Activated effector memory CD4-positive, alpha-beta T cell treated with Interleukin-2 at 50 U/mL for 16 hours (primary cell): Measurements from ENCODE around the gene RTBDN.

Experiments used
- DNase-seq: peaks from one replicate; pipeline ENCODE4 v3.0.0-alpha.2; 2020

Gene RTBDN

DNA sequence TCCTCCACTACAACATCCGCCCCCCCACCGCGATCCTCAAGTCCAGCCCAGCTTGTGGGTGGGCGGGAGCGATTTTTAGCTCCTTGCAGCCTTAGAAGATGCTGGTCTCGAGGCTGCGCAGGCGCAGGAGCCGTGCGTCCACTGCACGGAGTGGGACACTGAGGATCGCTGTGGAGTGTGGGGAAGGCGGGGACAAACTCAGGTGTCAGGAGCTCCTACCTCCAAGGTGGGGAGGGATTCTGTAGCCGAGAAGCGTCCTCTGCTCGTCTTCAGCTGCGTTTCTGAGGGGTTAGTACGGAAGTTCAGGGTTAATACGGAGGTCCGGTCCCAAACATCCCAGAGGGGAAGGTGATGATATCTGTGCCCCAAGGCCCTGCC is at the start of gene RTBDN:
Gene RTBDN (minus strand): TSS at position 14 of the 378 bp plus-strand sequence. CDS start 4,600 bp downstream, outside the sequence.
- DNase-seq: no peak

DNA sequence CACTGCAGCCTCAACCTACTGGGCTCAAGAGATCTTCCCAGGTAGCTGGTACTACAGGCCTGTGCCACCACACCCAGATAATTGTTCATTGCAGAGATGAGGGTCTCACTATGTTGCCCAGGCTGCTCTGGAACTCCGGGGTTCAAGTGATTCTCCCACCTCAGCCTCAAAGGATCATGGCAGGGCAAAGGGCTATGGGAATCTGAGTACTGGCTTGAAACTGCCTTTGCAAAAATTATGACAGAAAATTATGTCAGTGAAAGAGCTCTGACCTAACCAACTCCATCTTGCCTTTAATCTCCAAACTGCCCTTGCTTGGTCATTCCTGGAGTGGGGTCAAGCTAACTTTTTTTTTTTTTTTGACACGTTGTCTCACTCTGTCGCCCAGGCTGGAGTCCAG is 48.2 kb upstream of the RTBDN start:
- no peak for DNase-seq

DNA sequence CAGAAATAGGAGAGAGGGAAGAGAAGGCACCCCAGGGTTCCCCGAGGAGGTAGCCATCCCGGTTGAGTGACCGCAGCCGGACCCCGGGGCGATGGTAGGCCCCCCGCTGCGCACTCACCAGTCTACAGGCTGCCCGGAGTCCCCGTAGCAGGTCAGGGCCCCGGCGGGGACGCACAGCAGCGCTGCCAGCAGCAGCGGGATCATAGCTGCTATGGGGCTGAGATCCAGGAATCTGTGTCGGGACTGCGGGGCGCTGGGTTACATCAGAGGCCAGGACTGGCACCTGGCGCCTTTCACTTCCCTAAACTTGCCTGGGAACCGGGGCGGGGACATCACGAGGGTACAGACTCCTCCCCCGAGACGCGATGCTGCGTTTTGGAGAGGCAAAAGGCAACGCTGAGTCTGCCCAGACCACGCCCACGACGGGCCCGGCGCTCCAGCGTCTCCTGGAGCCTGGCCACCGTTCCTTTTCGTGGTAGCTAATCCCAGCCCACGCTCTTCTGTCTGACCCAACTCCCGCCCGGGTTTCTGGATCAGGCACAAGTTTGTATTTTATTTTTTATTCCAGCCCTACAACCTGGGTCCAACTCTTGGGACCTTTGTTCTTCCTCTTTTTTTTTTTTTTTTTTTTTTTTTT is 46.9 kb upstream of the RTBDN start, which contains the start of gene DNASE2:
Gene DNASE2 (minus strand): TSS at position 278 of the 637 bp plus-strand sequence. CDS start 74 bp downstream, at position 204.
- peak; percentile 85 for DNase-seq

GRCh38 chr19:12880551-12881171 is 46.3 kb upstream of the RTBDN start:
- no peak for DNase-seq

GRCh38 chr19:12875086-12875485 is 40.7 kb upstream of the RTBDN start:
- DNase-seq: no peak

- no peak for DNase-seq
Observed at GRCh38 chr19:12873891-12874745, 39.7 kb upstream of the RTBDN start.

DNA sequence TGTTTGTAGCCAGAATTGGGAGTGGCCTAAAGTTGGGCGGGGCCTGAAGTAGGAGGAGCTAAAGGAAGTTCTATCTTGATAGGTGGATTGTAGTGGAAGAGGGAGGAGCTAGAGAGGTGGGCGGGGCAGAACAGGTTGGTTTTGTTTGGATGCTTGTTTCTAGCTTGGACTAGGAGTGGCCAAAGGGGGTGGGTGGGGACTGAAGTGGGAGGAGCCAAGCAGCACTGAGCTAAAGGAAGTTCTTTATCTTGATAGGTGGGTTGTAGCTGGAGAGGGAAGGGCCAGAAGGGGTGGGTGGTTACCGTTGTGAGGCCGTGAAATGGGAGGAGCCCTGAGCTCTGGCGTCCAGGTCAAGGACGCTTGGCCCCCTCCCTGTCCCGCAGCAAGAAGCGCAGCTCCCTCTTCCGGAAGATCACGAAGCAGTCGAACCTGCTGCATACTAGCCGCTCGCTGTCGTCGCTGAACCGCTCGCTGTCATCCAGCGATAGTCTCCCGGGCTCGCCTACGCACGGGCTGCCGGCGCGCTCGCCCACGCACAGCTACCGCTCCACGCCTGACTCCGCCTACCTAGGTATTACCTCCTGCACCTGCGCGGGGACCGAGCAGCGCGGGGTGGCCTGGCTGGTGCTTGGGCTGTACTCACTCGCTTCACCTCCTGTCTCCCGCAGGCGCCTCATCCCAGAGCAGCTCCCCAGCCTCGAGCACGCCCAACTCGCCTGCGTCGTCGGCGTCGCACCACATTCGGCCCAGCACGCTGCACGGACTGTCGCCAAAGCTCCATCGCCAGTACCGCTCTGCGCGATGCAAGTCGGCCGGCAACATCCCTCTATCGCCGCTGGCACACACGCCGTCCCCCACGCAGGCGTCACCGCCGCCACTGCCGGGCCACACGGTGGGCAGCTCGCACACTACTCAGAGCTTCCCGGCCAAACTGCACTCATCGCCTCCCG is 38.8 kb upstream of the RTBDN start:
- DNase-seq: no peak

GRCh38 chr19:12872255-12872654 is 37.9 kb upstream of the RTBDN start:
- no peak for DNase-seq

GRCh38 chr19:12871681-12872080 is 37.3 kb upstream of the RTBDN start:
- no peak for DNase-seq

GRCh38 chr19:12868540-12869112 is 34.2 kb upstream of the RTBDN start:
- DNase-seq: no peak

- peak; percentile 29 for DNase-seq
Observed at GRCh38 chr19:12867120-12868099, 33.0 kb upstream of the RTBDN start.

DNA sequence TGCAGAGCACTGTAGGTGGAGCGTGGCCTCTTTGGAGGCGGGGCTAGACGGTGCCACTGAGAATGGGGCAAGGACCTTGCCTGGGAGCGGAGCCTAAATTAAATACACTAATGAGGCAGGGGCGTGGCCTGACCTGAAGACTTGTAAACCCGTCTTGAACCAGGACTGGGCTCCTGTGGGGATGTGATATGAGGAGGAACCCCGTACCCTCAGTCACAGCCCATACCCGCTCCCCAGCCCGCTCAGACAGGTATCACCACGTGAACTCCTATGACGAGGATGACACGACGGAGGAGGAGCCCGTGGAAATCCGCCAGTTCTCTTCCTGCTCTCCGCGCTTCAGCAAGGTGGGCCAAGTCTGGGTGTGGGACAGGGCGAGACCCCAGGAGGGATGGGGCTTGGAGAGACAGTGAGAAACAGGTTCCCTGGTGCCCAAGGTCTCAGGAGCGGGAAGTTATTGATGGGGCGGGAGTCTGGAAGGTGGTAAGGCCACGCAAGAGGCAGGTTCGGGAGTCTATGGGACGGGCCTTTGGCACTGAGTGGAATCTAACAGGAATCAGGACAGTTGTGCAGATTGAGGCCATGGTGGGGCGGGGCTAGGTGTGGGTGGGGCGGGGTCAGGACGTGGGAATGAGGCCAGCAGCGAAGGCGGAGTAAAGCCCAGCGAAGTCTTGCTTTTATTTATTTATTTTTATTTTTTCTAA is 32.2 kb upstream of the RTBDN start:
- DNase-seq: no peak

DNA sequence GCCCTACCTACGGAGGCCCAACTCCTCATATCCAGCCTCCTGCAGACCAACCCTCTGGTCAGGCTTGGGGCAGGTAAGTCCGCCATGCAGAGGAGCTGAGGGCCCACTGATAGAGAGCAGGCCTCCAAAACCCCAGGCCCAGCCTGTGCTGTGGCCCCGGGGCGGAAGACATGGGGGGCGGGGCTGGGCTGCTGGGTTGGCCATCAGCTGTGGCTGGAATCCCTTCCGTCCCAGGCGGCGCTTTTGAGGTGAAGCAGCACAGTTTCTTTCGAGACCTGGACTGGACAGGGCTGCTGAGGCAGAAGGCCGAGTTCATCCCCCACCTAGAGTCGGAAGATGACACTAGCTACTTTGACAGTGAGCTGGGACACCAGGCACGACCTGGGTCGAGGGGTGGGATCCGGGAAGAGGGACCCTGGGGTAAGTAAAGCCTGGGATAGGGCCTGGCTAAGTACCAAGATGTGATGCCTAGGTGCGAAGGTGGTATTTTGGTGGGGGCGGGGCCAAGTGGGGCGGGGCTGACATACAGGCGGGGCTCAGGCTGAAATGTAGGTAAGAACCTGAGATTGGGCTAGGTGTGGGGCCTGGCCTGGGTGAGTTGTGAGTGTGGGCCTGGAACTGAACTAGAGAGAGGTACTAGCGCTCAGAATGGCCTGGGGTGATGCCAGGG is 31.5 kb upstream of the RTBDN start:
- no peak for DNase-seq

GRCh38 chr19:12864721-12865715 is 30.6 kb upstream of the RTBDN start:
- DNase-seq: no peak

GRCh38 chr19:12864143-12864542 is 29.8 kb upstream of the RTBDN start:
- no peak for DNase-seq

DNA sequence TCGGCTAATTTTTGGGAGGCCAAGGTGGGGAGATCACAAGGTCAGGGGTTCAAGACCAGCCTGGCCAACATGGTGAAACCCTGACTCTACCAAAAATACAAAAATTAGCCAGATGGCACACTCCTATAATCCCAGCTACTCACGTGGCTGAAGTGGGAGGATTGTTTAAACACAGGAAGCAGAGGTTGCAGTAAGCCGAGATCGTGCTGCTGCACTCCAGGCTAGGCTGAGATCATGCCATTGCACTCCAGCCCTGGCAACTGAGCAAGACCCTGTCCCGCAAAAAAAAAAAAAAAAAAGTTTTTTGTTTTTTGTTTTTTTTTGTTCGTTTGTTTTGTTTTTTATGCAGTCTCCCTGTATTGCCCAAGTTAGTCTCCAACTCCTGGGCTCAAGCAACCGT is 25.2 kb upstream of the RTBDN start:
- DNase-seq: no peak

DNA sequence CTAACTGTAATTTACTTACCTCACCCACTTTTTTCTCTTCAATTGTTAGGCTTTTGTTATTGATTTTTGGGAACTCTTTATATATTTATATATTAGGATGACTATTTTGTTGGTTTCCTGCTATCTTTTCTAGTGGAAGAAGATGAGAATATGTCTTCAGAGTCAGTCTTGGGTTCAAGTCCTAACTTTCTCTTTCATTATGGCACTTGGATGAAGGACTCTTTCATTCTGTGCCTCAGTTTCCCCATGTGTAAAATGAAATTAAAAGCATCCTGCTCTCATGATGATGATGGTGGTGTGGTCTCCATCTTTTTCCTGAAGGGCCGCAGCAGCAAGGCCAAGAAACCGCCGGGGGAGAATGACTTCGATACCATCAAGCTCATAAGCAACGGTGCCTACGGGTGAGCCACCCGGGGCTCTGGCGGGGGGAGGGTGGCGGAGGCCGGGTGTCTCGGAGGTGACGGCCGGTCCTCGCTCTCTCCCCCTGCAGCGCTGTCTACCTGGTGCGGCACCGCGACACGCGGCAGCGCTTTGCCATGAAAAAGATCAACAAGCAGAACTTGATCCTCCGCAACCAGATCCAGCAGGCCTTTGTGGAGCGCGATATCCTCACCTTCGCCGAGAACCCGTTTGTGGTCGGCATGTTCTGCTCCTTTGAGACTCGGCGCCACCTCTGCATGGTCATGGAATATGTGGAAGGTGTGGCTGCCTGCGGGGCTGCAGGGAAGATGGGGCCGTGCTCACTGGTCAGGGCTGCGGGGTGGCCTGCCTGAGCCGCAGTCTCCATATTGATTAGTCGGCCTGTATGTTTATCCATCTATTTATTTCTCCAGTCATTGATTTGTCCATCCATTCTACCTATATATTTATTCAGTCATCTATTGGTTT is 23.9 kb upstream of the RTBDN start:
- DNase-seq: no peak
